HepG2 (cell line): ENCODE results near the gene UGT1A8. TPM values are rescaled to one million over a fixed set of nuclear protein-coding genes. Genes with fewer than 3 reads are reported as not detected.

Experiments used
- ATM ChIP-seq: fragments of 450-650 bp; IDR thresholded peaks from 2 replicates; pipeline ENCODE4 v1.7.1; 2017; ENCODE audit warnings: mild to moderate bottlenecking, borderline replicate concordance
- FOXA1 ChIP-seq, 2 experiments: fragments of 450-650 bp in 1 of 2; sonication (generic) in 1 of 2; formaldehyde crosslinking in 1 of 2; IDR thresholded peaks; 2 replicates each; pipeline versions ENCODE4 v1.4.0 to v1.6.1; 2016 to 2020; ENCODE audit warnings: missing genetic modification reagents in 1 of 2
- GLI4 ChIP-seq: sonication (generic); formaldehyde crosslinking; IDR thresholded peaks from 2 replicates; pipeline ENCODE4 v1.5.1; 2020; ENCODE audit warnings: missing genetic modification reagents, mild to moderate bottlenecking, moderate library complexity, borderline replicate concordance
- GZF1 ChIP-seq: sonication (generic); formaldehyde crosslinking; IDR thresholded peaks from 2 replicates; pipeline ENCODE4 v1.5.1; 2020; ENCODE audit warnings: mild to moderate bottlenecking, missing genetic modification reagents
- HOXD1 ChIP-seq: sonication (generic); formaldehyde crosslinking; IDR thresholded peaks from 2 replicates; pipeline ENCODE4 v1.5.0; 2020; ENCODE audit warnings: missing genetic modification reagents
- IRF2 ChIP-seq: IDR thresholded peaks from 2 replicates; pipeline ENCODE4 v1.6.1; 2018; ENCODE audit warnings: missing genetic modification reagents, missing compliant biosample characterization
- MAFF ChIP-seq: IDR thresholded peaks from 2 replicates; pipeline ENCODE4 v1.6.1; 2011; ENCODE audit warnings: low read depth, low read length, improper control_type of control experiment
- MED13 ChIP-seq: sonication (generic); formaldehyde crosslinking; IDR thresholded peaks from 2 replicates; pipeline ENCODE4 v1.5.0; 2020; ENCODE audit warnings: missing genetic modification reagents
- NCOA1 ChIP-seq: sonication (generic); formaldehyde crosslinking; IDR thresholded peaks from 2 replicates; pipeline ENCODE4 v1.9.0; 2021; ENCODE audit warnings: missing genetic modification reagents
- RORA ChIP-seq: sonication (generic); formaldehyde crosslinking; IDR thresholded peaks from 2 replicates; pipeline ENCODE4 v1.5.0; 2020; ENCODE audit warnings: mild to moderate bottlenecking, missing genetic modification reagents, moderate library complexity
- SNAPC4 ChIP-seq: sonication (generic); formaldehyde crosslinking; IDR thresholded peaks from 2 replicates; pipeline ENCODE4 v1.4.0; 2020; ENCODE audit warnings: mild to moderate bottlenecking, missing genetic modification reagents
- TP53 ChIP-seq: sonication (generic); formaldehyde crosslinking; conservative IDR thresholded peaks from 2 replicates; pipeline ENCODE4 v1.4.0; 2020; ENCODE audit warnings: missing genetic modification reagents
- ZNF816 ChIP-seq: sonication (generic); formaldehyde crosslinking; IDR thresholded peaks from 2 replicates; pipeline ENCODE4 v1.8.0; 2022; ENCODE audit warnings: missing genetic modification reagents, mild to moderate bottlenecking, borderline replicate concordance
- ZSCAN12 ChIP-seq: sonication (generic); formaldehyde crosslinking; IDR thresholded peaks from 2 replicates; pipeline ENCODE4 v1.9.0; 2021; ENCODE audit warnings: mild to moderate bottlenecking, missing genetic modification reagents
- polyA plus RNA-seq, 8 experiments: library from polyadenylated mRNA; depleted of rRNA in 3 of 8; stranded (reverse) in 7 of 8; unstranded in 1 of 8; fragments of >200 nt; fragmentation: Illumina TruSeq in 4 of 8; extraction: Trizol in 4 of 8; gene quantifications; 2 replicates each; pipeline versions ENCODE4 v1.2.1 to v1.2.3, GENCODE V29; 2011 to 2016; ENCODE audit warnings: low read depth in 4 of 8, missing spikeins in 1 of 8, mixed read lengths in 1 of 8; ENCODE audit not compliant: insufficient read depth in 1 of 8
- total RNA-seq, 5 experiments: library from RNA; depleted of rRNA; stranded (reverse); fragments of >200 nt; fragmentation: Illumina TruSeq; extraction: Trizol; gene quantifications; 2 replicates each; pipeline ENCODE4 v1.2.3, GENCODE V29; 2016; ENCODE audit warnings: low read depth in 1 of 5
- TF ChIP-seq, protein P1 (sequence below): sonication (generic); formaldehyde crosslinking; IDR thresholded peaks from 2 replicates; pipeline ENCODE4 v1.4.0; 2020; ENCODE audit warnings: low read depth, missing genetic modification reagents
- TF ChIP-seq, protein P2 (sequence below): sonication (generic); formaldehyde crosslinking; IDR thresholded peaks from 2 replicates; pipeline ENCODE4 v1.4.0; 2020; ENCODE audit warnings: missing genetic modification reagents, borderline replicate concordance
- TF ChIP-seq, protein P3 (sequence below): IDR thresholded peaks from 2 replicates; pipeline ENCODE4 v1.6.1; 2016; ENCODE audit warnings: missing genetic modification reagents, missing compliant biosample characterization
- TF ChIP-seq, protein P4 (sequence below): sonication (generic); formaldehyde crosslinking; IDR thresholded peaks from 2 replicates; pipeline ENCODE4 v1.4.0; 2020; ENCODE audit warnings: mild to moderate bottlenecking, missing genetic modification reagents

Gene UGT1A8
- total and polyA plus RNA-seq, 2 of the 13 experiments (the other 11 are each of a cell fraction or from before 2014, with no cell fraction given) = not detected

GRCh38 chr2:233745073-233745755 is 127.8 kb downstream of the UGT1A8 start (continued):
- TF ChIP-seq GZF1 (CRISPR knock-in tag) (no peak), IRF2 (peak; percentile 73; the same call in 1 of the 2 replicates), FOXA1 (IDR thresholded peaks at IDR 0.05) (peak; percentile 60), FOXA1 (CRISPR knock-in tag; IDR thresholded peaks at IDR 0.05) (peak; percentile 93), NCOA1 (CRISPR knock-in tag) (peak; percentile 80; the same call in 1 of the 2 replicates), TP53 (no peak), MAFF (0 out of 2 replicates have a peak, but pooled peaks have one; percentile 10), MED13 (CRISPR knock-in tag) (0 out of 2 replicates have a peak, but pooled peaks have one; percentile 63), SNAPC4 (CRISPR knock-in tag) (peak; percentile 43; the same call in 1 of the 2 replicates), ZSCAN12 (no peak), ZNF816 (peak; percentile 88; the same call in 1 of the 2 replicates), GLI4 (no peak), HOXD1 (CRISPR knock-in tag) (0 out of 2 replicates have a peak, but pooled peaks have one; percentile 72), RORA (no peak), ATM (no peak; the same call in 1 of the 2 replicates)
- TF ChIP-seq, protein P1, sequence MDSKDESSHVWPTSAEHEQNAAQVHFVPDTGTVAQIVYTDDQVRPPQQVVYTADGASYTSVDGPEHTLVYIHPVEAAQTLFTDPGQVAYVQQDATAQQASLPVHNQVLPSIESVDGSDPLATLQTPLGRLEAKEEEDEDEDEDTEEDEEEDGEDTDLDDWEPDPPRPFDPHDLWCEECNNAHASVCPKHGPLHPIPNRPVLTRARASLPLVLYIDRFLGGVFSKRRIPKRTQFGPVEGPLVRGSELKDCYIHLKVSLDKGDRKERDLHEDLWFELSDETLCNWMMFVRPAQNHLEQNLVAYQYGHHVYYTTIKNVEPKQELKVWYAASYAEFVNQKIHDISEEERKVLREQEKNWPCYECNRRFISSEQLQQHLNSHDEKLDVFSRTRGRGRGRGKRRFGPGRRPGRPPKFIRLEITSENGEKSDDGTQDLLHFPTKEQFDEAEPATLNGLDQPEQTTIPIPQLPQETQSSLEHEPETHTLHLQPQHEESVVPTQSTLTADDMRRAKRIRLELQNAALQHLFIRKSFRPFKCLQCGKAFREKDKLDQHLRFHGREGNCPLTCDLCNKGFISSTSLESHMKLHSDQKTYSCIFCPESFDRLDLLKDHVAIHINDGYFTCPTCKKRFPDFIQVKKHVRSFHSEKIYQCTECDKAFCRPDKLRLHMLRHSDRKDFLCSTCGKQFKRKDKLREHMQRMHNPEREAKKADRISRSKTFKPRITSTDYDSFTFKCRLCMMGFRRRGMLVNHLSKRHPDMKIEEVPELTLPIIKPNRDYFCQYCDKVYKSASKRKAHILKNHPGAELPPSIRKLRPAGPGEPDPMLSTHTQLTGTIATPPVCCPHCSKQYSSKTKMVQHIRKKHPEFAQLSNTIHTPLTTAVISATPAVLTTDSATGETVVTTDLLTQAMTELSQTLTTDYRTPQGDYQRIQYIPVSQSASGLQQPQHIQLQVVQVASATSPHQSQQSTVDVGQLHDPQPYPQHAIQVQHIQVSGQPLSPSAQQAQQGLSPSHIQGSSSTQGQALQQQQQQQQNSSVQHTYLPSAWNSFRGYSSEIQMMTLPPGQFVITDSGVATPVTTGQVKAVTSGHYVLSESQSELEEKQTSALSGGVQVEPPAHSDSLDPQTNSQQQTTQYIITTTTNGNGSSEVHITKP = 0 out of 2 replicates have a peak, but pooled peaks have one; percentile 42
- TF ChIP-seq, protein P2, sequence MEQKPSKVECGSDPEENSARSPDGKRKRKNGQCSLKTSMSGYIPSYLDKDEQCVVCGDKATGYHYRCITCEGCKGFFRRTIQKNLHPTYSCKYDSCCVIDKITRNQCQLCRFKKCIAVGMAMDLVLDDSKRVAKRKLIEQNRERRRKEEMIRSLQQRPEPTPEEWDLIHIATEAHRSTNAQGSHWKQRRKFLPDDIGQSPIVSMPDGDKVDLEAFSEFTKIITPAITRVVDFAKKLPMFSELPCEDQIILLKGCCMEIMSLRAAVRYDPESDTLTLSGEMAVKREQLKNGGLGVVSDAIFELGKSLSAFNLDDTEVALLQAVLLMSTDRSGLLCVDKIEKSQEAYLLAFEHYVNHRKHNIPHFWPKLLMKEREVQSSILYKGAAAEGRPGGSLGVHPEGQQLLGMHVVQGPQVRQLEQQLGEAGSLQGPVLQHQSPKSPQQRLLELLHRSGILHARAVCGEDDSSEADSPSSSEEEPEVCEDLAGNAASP (CRISPR knock-in tag) = peak; percentile 95; the same call in 1 of the 2 replicates
- TF ChIP-seq, protein P3, sequence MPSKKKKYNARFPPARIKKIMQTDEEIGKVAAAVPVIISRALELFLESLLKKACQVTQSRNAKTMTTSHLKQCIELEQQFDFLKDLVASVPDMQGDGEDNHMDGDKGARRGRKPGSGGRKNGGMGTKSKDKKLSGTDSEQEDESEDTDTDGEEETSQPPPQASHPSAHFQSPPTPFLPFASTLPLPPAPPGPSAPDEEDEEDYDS (CRISPR knock-in tag) = peak; percentile 55; the same call in 1 of the 2 replicates
- TF ChIP-seq, protein P4, sequence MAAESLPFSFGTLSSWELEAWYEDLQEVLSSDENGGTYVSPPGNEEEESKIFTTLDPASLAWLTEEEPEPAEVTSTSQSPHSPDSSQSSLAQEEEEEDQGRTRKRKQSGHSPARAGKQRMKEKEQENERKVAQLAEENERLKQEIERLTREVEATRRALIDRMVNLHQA (CRISPR knock-in tag) = no peak
